SK-N-MC (cell line): ENCODE results near the gene CKLF.

ENCODE experiments used
- EZH2 ChIP-seq: fragments of 200-600 bp; sonication (generic); IDR thresholded peaks from one replicate; pipeline ENCODE4 v1.6.1; 2017; ENCODE audit warnings: antibody characterized with exemption
- FOXP2 ChIP-seq: optimal IDR thresholded peaks from 2 replicates; pipeline ENCODE3; 2011; ENCODE audit warnings: mild to moderate bottlenecking, moderate library complexity; ENCODE audit not compliant: insufficient read depth; ENCODE audit errors: extremely low read length, control extremely low read depth
- POLR2AphosphoS5 ChIP-seq: IDR thresholded peaks from 2 replicates; pipeline ENCODE4 v1.6.1; 2012; ENCODE audit warnings: mild to moderate bottlenecking, low read depth, low read length, borderline replicate concordance

GRCh38 chr16:66578651-66579531 is 26.5 kb downstream of the CKLF start, which contains the start of gene CMTM2:
- TF ChIP-seq POLR2AphosphoS5, result no peak
- TF ChIP-seq EZH2, result no peak
- no peak for TF ChIP-seq FOXP2
